DMS153 treated with DMSO at 0.1 percent for 48 hours (cell line): Measurements from ENCODE around the gene SMARCAL1.

Experiments used
- DNase-seq: peaks from one replicate; lab custom pipeline; 2025; ENCODE audit not compliant: unreplicated experiment; lab: John Stamatoyannopoulos, UW

The SMARCAL1 gene

DNA sequence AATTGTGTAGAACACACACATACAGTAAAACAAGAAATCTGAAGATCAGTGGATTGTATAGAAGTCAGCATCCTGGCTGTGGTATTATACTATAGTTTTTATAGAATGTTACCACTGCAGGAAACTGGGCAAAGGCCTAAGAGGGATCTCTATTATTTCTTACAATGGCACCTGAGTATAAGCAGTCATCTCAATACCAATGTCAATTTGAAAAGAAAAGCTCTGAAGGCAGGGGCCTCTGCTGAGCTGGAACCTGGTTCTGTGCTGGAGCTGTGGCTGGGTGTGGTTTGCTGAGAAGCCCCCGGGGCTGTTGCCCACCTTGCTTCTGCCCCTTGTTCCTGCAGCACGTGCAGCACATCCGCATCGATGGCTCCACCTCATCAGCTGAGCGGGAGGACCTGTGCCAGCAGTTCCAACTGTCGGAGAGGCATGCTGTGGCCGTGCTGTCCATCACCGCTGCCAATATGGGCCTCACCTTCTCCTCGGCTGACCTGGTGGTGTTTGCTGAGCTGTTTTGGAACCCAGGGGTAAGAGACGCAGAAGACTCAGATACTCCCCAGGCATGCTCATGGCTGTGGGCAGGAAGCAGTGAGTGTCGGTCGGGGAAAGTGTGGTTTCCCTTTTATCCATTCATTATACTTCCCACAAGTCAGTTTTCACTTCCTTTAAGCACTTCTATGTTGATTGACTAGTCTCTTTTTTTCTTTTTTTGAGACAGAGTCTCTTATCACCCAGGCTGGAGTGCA is 62.8 kb downstream of the SMARCAL1 start:
- no peak for DNase-seq

DNA sequence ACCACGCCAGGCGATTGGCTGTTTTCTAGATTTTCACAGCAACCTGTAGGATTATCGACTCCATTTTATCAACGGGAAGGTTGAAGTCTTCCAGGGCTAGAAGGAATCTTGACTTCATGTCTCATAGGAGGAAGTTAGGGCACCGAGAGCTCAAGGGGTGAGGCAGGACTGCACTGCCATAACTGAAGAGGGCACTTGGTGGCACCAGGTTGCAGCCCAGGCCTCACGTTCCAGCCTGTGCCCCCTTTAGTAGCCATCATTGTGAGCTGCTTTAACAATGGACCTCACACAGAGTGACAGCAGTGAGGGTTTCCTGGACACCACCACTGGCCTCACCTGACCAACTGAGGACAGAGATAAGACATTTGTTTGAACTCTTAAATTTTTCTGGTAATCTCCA is 63.5 kb downstream of the SMARCAL1 start:
- no peak for DNase-seq

DNA sequence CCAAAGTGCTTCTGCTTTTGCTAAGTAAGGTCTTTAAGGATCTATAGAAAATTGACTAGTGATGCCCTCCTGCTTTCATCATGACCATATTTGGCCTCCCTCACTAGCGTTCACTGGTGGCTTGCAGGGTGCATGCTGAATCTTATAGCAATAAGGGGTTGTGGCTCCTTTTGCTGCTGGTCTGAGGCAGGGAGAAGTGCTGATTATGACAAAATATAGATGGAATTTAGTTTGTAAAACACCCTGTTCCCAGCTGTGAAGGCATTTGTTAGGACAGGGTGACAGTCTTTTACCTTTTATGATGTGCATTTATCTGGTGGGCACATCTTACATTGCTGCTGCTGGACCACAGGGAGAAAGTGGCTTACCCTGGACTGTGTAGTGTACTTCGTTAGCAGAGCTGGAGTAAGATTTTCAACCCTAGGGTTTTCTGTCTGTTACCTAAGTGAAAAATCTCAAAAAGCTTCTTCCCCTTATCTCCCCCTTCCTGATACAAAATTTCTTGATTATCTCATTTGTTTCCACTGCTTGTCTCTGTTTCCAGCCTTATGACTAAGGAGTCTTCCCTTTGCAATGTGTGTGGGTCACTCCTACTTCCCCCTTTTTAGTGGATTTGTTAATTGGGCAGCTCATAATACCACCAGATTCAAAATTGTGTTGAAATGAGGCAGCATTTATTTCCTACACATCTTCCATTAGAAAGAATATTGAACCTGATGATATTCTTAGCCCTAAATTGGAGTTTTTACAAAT is 65.2 kb downstream of the SMARCAL1 start:
- DNase-seq = no peak

DNA sequence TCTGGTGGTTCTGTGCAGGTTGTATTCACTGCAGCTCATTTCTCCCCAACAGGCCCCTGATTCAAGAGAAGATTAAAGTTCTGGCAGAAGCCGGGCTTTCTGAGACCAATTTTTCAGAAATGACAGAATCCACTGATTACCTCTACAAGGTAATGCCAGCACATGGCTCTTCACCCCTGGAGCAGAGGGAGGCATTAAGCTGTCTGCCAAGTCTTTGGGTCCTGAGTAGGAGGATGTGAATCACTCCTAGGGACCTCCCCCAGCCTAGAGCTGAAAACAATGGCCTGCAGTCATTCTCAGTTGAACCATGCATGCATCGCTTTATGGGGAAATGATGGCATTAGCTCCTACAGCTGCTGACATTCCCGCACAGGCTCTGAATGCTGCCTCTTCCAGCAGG is 65.9 kb downstream of the SMARCAL1 start:
- no peak for DNase-seq

DNA sequence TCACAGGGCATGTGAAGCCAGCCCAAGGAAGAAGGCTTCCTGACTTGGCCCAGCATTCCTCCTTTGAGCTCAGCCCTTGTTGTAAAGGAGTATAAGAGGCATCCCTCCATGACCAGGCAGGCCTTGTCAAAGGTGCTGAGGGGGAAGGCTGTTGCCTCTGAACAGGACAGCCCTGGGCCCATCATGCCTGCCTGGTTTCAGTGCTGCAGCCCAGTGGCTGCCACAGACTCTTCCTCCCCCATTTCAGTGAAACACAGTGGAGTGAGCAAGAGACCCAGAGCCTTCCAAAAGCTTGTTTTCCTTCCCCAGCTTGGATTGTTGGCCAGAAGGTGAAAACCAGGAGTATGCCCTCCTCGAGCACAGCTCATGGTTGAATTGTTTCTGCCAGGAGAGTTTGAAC is 66.5 kb downstream of the SMARCAL1 start:
- no peak for DNase-seq

DNA sequence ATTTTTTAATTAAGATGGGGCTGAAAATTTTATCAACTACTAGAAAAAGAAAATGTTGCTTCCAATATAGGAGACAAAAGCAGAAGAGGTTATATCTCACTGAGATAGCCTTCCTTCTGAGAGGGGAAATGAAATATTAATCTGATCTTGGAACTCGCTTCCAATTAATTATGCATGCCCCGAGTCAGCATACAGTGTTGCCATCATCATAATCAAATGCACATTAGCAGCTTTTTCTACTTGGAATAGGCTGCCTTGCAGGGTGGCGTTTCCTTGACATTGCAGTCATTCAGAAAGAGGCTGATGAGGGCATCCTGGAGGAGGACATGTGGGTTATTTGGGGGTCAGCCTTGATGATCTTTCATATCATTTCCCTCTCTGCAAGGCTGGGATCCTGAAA is 67.9 kb downstream of the SMARCAL1 start:
- no peak for DNase-seq

DNA sequence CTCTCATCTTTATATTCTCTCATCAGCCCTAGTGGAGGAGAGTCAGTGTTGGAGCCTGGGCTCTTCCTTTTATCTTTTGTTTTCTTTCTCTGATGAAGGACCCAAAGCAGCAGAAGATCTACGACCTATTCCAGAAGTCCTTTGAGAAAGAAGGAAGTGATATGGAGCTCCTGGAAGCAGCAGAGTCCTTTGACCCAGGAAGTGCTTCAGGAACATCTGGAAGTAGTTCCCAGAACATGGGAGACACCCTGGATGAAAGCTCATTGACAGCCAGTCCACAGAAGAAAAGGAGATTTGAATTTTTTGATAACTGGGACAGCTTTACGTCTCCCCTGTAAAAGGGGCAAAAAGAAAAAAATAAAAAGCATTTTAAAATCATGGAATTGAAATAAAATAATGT is 70.4 kb downstream of the SMARCAL1 start:
- DNase-seq = no peak

DNA sequence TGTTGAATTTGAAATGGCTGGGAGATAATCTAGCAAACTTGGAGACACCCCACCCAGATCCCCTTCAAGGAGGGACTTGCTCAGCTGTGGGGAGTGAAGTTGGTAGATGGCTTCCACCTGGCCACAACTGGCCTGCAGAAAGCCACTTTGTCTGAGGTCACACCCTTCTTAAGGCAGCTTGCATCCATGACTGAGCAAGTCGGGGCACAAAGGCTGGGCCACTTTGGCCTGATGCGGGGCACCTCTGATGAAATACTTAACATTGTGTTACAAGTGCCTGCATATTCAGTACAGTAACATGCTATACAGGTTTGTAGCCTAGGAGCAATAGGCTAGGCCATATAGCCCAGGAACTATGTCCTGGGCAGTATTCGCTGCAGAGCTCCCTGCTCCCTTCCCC is 73.0 kb downstream of the SMARCAL1 start:
- no peak for DNase-seq

DNA sequence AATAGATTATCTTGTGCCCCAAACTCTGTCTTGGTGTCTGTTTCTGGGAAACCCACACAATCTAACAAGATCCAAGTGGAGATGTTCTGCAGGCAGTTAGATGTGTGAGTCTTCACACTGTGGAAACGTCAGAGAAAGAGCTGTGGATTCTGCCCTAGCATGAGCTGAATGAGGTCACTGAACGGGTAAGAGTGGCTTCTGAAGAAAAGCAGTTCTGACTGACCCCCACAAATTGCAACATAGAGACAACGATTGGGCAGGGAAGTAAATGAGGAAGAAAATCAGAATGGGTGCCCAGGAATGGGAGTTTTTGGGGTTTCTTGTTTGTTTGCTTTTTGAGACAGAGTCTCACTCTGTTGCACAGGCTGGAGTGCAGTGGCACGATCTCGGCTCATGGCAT is 73.5 kb downstream of the SMARCAL1 start:
- DNase-seq = no peak

DNA sequence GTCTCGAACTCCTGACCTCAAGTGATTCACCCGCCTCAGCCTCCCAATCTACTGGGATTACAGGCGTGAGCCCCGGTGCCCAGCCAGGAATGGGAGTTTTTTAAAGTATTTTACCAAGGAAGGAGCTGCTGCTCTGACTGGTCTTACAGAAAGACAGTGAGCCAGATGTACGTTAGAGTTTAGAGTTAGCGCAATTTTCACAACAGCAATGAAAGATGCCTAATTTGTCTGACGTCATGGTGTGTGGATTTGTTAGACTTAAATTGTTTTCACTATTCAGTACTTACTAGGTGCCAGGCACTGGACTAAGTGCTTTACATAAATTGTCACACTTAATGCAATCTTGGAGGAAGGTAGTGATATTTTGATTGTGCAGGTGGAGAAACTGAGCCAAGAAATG is 74.0 kb downstream of the SMARCAL1 start:
- no peak for DNase-seq

DNA sequence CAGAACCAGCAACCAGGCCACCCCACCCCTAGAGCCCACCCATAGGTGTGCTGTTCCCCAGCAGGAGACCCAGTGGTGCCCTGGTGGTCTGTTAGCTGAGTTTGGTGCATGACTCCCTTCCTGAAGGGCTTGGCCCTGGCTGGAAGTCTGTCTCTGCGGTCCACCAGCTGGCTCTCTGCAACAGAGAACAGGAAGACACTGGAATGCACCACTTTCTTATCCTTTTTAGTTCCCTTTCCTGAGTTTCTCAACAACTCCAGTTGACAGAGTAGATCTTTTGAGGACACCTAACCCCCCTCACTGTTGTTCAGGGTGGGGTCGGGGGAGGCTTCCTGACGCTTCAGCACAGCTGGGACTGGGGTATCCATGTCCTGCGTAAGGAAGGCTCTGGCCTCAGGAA is 74.4 kb downstream of the SMARCAL1 start:
- DNase-seq = no peak

DNA sequence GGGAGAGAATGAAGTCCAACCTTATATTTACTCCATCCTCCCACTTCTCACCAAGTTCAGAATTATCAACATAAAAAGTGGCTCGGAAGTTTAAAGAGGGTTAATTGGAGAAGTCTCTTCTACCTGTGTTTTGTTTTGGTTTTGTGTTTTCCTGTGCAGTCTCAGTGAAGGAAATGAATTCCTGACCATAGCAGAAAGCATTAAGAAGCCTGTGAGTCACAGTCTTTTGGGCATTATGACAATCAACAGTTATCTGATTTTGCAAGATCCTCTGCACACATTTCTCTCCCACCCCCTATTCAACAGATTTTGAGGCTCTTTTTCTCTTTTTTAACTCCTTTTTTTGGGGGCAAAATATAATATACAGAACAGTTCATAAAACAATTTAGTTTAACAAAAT is 77.8 kb downstream of the SMARCAL1 start:
- no peak for DNase-seq

DNA sequence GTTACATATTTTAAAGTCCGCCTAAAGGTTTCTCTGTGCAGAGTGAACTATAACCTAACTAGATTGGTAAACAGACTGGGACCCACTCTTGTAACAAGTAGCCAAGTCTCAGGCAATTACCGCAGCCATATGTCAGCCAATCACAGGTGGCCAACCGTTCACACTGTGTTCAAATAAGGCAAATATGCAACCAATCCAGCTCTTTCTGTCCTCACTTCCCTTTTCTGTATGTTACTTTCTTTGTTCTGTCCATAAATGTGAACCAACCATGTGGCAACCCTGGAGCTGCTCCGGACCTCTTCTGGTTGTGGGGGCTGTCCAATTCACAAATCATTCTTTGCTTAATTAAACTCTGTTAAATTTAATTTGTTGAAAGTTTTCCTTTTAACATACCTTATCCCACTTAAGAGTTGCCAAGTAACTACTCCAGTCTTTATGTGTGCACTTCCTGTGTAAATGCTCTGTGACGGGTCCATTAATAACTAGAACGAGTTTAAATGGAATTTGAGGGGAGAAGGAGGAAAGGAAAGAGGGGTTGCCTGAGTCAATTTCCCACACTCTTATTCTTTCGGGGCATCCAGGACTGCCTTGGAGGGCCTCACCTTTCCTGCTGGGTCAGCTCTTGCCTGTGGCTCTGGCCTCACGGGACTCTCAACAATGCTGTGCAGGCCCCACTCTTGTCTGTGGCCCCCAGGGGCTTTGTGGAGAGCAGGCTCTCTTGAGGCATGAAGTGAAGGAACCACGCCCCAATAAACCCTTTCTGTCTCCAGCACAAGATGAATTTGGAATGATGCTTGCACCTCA is 79.7 kb downstream of the SMARCAL1 start:
- no peak for DNase-seq

DNA sequence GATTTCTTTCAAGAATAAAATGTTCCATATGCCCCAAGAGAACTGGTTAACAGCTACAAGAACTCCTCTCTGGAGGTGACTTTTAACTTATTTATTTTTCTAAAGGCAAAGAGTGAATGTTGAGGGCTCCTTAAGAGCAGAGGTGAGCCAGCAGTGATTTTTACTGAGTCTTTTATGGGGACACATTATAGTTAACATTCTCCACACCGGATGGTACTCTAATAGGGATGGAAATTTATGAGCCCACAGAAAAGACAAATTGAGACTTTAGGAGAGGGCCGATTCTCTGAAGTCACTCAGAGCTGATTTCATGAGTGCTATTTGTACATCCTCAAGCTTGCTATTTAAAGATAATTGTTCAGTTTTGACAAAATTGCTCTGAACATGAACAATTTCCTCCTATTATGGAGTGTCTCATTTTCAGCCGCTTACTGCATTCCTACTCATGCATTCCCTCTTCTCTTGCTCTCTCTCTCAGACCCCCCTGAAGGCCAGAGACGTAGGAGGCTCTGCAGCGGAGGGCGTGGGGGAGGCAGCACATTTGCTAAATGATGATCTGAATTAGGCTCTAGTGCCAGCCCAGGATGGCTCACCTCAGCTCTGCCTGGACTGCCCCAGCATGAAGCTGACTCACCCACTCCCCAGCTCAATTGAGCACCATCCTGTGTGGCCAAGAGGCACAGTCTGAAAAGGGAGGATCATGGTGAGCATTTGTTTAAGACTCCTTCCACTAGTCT is 80.5 kb downstream of the SMARCAL1 start:
- DNase-seq = no peak

DNA sequence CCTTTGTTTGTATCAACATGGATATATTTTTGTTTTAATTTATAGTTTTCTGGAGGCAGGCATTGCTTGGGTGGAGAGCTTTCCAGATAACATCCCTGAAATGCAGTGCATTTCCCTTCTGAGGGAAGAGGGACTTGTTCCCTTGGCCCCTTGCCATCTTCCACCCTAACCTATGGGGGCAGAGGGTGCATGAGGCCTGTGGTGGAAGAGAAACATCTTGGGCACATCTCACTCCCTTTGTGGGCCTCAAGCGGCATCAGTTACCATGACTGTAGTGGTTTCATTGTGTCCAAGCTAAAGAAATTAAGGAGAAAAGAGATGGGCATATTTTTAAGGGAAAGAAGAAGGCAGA is 81.0 kb downstream of the SMARCAL1 start:
- DNase-seq = no peak

DNA sequence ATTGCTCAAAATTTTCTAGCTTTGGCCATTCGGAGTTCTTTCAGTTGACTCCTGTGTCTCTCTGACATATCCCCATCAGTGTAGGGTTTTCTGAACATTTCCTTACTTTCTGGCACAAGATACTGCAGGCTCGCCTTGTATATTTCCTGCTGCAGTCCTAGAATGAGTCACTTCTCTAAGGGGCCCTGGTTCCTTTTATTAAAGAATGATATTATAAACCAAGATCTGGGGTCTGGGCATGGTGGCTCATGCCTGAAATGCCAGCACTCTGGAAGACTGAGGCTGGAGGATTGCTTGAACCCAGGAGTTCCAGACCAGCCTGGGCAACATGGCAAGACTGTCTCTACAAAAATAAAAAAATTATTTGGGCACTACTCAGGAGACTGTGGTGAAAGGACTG is 83.4 kb downstream of the SMARCAL1 start:
- no peak for DNase-seq

DNA sequence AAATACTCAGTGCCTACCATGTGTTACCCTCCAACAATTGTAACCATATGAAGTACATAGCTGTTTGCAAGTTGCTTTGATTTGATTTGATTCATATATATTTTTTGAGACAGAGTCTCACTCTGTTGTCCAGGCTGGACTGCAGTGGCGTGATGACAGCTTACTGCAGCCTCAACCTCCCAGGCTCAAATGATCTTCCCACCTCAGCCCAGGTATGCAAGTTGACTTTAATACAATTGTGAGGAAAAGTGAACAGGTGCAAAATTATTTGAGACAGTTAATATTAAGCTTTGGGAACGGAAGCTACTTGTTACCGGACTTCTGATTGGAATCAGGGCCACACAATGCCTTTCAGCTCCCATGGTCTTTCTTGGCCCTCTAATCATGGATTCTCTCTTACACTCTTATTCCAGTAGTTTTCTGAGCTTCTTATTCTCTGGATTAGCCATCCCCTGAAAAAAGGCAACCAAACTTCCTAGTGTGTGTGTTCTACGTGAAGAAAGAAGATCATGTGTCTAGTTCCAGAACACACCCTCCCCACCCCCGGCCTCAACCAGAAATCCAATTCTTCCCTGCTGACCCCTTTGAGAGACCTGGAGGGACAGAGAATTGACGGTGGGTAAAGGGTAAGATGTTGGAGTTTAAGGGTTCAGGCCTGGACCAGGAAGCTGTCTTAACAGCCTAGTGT is 85.2 kb downstream of the SMARCAL1 start:
- no peak for DNase-seq

DNA sequence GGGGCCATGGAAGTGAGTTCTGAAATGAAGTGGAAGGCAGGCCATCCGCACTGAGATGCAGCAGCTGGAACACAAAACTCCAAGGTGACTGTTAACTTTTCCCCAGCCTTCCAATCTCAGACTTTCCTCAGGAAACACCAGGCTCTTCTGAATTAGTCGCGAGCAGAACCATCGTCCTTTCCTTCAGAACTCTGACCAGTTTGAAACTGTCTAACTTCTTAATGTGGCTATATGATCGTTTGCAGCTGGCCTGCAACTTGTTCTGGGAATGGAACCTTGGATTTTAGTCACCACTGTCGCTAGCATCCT is 85.7 kb downstream of the SMARCAL1 start:
- DNase-seq = no peak

DNA sequence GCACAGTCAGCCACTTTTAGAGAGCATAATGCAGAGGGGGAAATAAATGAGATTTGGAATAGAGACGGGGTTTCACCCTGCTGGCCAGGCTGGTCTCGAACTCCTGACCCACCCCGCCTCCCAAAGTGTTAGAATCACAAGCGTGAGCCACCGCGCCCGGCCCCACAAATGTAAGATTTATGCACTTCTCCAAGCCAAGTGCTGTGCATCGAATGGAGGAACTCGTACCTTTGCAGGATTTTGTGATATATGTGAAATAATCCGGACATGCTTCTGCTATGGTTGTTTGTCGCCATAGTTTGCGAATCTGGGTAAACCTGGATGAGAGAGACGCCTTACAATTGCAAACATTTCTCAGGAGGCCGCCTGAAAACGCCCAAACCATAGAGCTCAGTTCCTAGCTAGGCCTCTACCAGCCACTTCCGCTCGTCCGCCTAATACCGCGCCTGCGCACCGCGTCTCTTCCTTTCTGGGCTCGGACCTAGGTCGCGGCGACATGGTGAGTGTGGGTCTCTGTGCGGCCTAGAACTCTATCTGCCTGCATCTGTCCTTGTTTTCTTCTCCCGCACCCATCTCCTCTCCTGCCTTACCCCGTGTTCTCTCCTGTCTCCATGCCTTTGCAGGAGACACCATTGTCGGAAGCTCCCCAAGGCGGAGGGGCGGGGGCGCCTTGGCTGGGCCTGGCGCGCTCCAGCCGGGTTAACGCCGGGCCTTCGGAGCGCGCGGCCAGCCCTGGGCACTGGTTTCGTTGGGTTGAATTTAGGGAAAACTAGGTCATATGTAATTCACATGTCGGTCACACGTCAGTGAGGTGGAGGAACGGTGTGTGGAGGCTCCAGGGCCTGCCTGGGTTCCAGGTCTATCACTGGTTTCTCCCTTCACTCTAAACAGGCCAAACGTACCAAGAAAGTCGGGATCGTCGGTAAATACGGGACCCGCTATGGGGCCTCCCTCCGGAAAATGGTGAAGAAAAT is 86.4 kb downstream of the SMARCAL1 start, which contains the start of gene RPL37A:
RPL37A (plus strand) TSS at position 466 of the 974 bp plus-strand sequence; CDS start at position 497, 31 bp downstream.
- peak; percentile 95 for DNase-seq
